PC-3 (cell line): ENCODE data around the gene ATXN7L1. TPM values are rescaled to one million over a fixed set of nuclear protein-coding genes. Genes with fewer than 3 reads are reported as not detected.

ENCODE experiments used
- ATAC-seq: fragments of 200-7000 bp; cut with Tn5 transposase; 2 replicates; pipeline ENCODE4 v1.9.1; 2020; ENCODE audit warnings: mild to moderate bottlenecking, moderate library complexity
- BruUV-seq: library from RNA; stranded (reverse); fragments of 400-500 nt; replicated peaks from 2 replicates; lab custom pipeline; 2021; lab: Mats Ljungman, UMichigan
- CTCF ChIA-PET: fragments of 300-600 bp; sonication (Branson Sonifier 250); formaldehyde crosslinking; loops from one replicate; lab custom pipeline; 2022; ENCODE audit warnings: antibody characterized with exemption; lab: Charles Lee
- POLR2A ChIA-PET: fragments of 300-600 bp; sonication (Branson Sonifier 250); formaldehyde crosslinking; loops from one replicate; lab custom pipeline; 2022; ENCODE audit warnings: antibody characterized with exemption; ENCODE audit not compliant: unreplicated experiment; lab: Charles Lee
- DNase-seq: peaks from one replicate; pipeline ENCODE4 v3.0.0-alpha.2; 2015
- H2AFZ ChIP-seq: fragments of 300-600 bp; sonication (generic); 2 replicates; pipeline ENCODE4 v1.6.0; 2016; ENCODE audit warnings: antibody characterized with exemption, low read length
- H3F3A ChIP-seq: fragments of 300-600 bp; sonication (generic); one replicate; pipeline ENCODE4 v1.6.0; 2017; ENCODE audit warnings: antibody characterized with exemption, low read length, control low read depth, mild to moderate bottlenecking; ENCODE audit not compliant: unreplicated experiment
- H3K27ac ChIP-seq: fragments of 300-600 bp; sonication (generic); 2 replicates; pipeline ENCODE4 v1.5.1; 2016; ENCODE audit warnings: mild to moderate bottlenecking, low read length
- H3K27me3 ChIP-seq: fragments of 300-600 bp; sonication (generic); 2 replicates; pipeline ENCODE4 v1.6.1; 2016; ENCODE audit warnings: low read length, mixed read lengths
- H3K36me3 ChIP-seq: fragments of 300-600 bp; sonication (generic); 2 replicates; pipeline ENCODE4 v1.6.1; 2016; ENCODE audit warnings: low read depth, mixed run types, low read length, mixed read lengths
- H3K4me1 ChIP-seq: fragments of 300-600 bp; sonication (generic); 2 replicates; pipeline ENCODE4 v1.5.1; 2016; ENCODE audit warnings: low read length; ENCODE audit not compliant: insufficient read depth
- H3K4me2 ChIP-seq: fragments of 300-600 bp; sonication (generic); 2 replicates; pipeline ENCODE4 v1.6.0; 2016; ENCODE audit warnings: low read length
- H3K4me3 ChIP-seq: fragments of 300-600 bp; sonication (generic); 2 replicates; pipeline ENCODE4 v1.5.1; 2016; ENCODE audit warnings: mild to moderate bottlenecking, low read length, mixed read lengths
- H3K79me2 ChIP-seq: fragments of 300-600 bp; sonication (generic); 2 replicates; pipeline ENCODE4 v1.6.1; 2017; ENCODE audit warnings: low read length, mixed read lengths
- H3K9ac ChIP-seq: fragments of 300-600 bp; sonication (generic); 2 replicates; pipeline ENCODE4 v1.6.0; 2016; ENCODE audit warnings: mild to moderate bottlenecking, low read length
- H3K9me2 ChIP-seq: fragments of 300-600 bp; sonication (generic); replicated peaks from 2 replicates; pipeline ENCODE4 v1.6.1; 2016; ENCODE audit warnings: mixed run types, low read length, mixed read lengths
- H3K9me3 ChIP-seq: fragments of 300-600 bp; sonication (generic); 2 replicates; pipeline ENCODE4 v1.6.1; 2016; ENCODE audit warnings: low read length, mixed read lengths
- H4K20me1 ChIP-seq: fragments of 300-600 bp; sonication (generic); 2 replicates; pipeline ENCODE4 v1.6.1; 2016; ENCODE audit warnings: low read length, mixed read lengths
- CTCF ChIP-seq: fragments of 300-600 bp; sonication (generic); conservative IDR thresholded peaks from 2 replicates; pipeline ENCODE4 v1.5.1; 2017; ENCODE audit warnings: antibody characterized with exemption, low read depth, mild to moderate bottlenecking, low read length
- EZH2 ChIP-seq: fragments of 300-600 bp; sonication (generic); IDR thresholded peaks from one replicate; pipeline ENCODE4 v1.6.1; 2017; ENCODE audit warnings: antibody characterized with exemption, mild to moderate bottlenecking, low read length; ENCODE audit not compliant: unreplicated experiment
- EZH2phosphoT487 ChIP-seq: fragments of 300-600 bp; sonication (generic); IDR thresholded peaks from 2 replicates; pipeline ENCODE4 v1.6.1; 2018; ENCODE audit warnings: mild to moderate bottlenecking, antibody characterized with exemption, low read length, borderline replicate concordance
- intact Hi-C: fragments of 100-400 bp; cut with micrococcal nuclease; formaldehyde crosslinking; loops from 2 replicates; pipeline ENCODE4 v1.9.0; 2023
- total RNA-seq: library from RNA; depleted of rRNA; stranded (reverse); fragments of >200 nt; gene quantifications from 2 replicates; pipeline ENCODE4 v1.2.3, GENCODE V29; 2014

ATXN7L1 gene
- total RNA-seq, 1 experiment from 2014 or later = 16.0 TPM

- no peak overlapping the region for H3K4me2 ChIP-seq
- no peak overlapping the region for H2AFZ ChIP-seq
- no peaks in the 10 kb centered on the region for H3K27me3 ChIP-seq
- no peak for DNase-seq
- H3K9me3 ChIP-seq = no peaks in the 10 kb centered on the region
- no peak for ATAC-seq
- no peaks in the 10 kb centered on the region for H3F3A ChIP-seq
- H3K36me3 ChIP-seq = no peaks in the 10 kb centered on the region
- CTCF ChIA-PET = no interaction called here
- intact Hi-C loops = no loop called here
- TF ChIP-seq EZH2 (no peak), EZH2phosphoT487 (no peak), CTCF (no peak)
- H3K9ac ChIP-seq = no peak overlapping the region
- H4K20me1 ChIP-seq = no peaks in the 10 kb centered on the region
- no TSS peak for BruUV-seq
- POLR2A ChIA-PET = no interaction called here
- no peaks in the 10 kb centered on the region for H3K79me2 ChIP-seq
- no peaks in the 10 kb centered on the region for H3K9me2 ChIP-seq
- no peaks in the 10 kb centered on the region for H3K4me1 ChIP-seq
- no peak overlapping the region for H3K27ac ChIP-seq
- H3K4me3 ChIP-seq = no peak overlapping the region
Measured at GRCh38 chr7:105905910-105906568, 29.6 kb upstream of the ATXN7L1 start.

- H3K36me3 ChIP-seq = no peaks in the 10 kb centered on the region
- H3K9me2 ChIP-seq = no peaks in the 10 kb centered on the region
- no peaks in the 10 kb centered on the region for H3K79me2 ChIP-seq
- H4K20me1 ChIP-seq = no peaks in the 10 kb centered on the region
- no peak overlapping the region for H2AFZ ChIP-seq
- no peaks in the 10 kb centered on the region for H3F3A ChIP-seq
- H3K9me3 ChIP-seq = no peaks in the 10 kb centered on the region
- no peak overlapping the region for H3K4me3 ChIP-seq
- POLR2A ChIA-PET = interaction anchor here (0.6 kb wide), 1 partner anchor 23 kb away, joined by 33 read pairs; no protein-coding TSS in a partner anchor
- no peak overlapping the region for H3K4me2 ChIP-seq
- CTCF ChIA-PET = interaction anchor here (0.5 to 0.9 kb wide), 2 partner anchors 110 to 145 kb away, joined by 3 to 5 read pairs; no protein-coding TSS in a partner anchor
- BruUV-seq = no TSS peak
- H3K27me3 ChIP-seq = no peaks in the 10 kb centered on the region
- TF ChIP-seq EZH2phosphoT487 (no peak), CTCF (no peak), EZH2 (no peak)
- intact Hi-C loops = no loop called here
- DNase-seq (no peak), ATAC-seq (no peak)
- H3K9ac ChIP-seq = no peak overlapping the region
- no peak overlapping the region for H3K27ac ChIP-seq
- no peaks in the 10 kb centered on the region for H3K4me1 ChIP-seq
Measured at GRCh38 chr7:105905209-105905909, 29.0 kb upstream of the ATXN7L1 start.

GRCh38 chr7:105904064-105904463, 27.7 kb upstream of the ATXN7L1 start:
- Histone ChIP-seq H3K27me3 (no peaks in the 10 kb centered on the region), H3K4me3 (no peak overlapping the region), H3K27ac (no peak overlapping the region), H3K4me2 (no peak overlapping the region), H3K36me3 (no peaks in the 10 kb centered on the region), H2AFZ (no peak overlapping the region), H3K79me2 (no peaks in the 10 kb centered on the region), H3F3A (no peaks in the 10 kb centered on the region), H3K9me2 (no peaks in the 10 kb centered on the region), H3K9me3 (no peaks in the 10 kb centered on the region), H3K4me1 (no peaks in the 10 kb centered on the region), H3K9ac (no peak overlapping the region), H4K20me1 (no peaks in the 10 kb centered on the region)
- POLR2A ChIA-PET = no interaction called here
- ATAC-seq (no peak), DNase-seq (no peak)
- CTCF ChIA-PET = no interaction called here
- TF ChIP-seq CTCF = no peak
- no peak for TF ChIP-seq EZH2phosphoT487
- TF ChIP-seq EZH2 = no peak
- BruUV-seq = no TSS peak
- intact Hi-C loops = no loop called here
